ENCODE measurements around the gene XPO6.
"Not testable (repeated sequence)": the region's sequence is repeated elsewhere in the genome, so short reads cannot be mapped to it uniquely, and the experiment has no call there.

The XPO6 gene

GRCh38 chr16:28118637-28119036, 93.1 kb downstream of the XPO6 start:
- in situ Hi-C loops (cut with MboI; ENCODE audit: low pct_unique_long_range_greater_than_20kb, low sequenced_read_pairs, unreplicated experiment), result no loop called here
- no peak for TF ChIP-seq CTCF (IDR thresholded peaks at IDR 0.05; ENCODE audit: extremely low read depth, insufficient read depth, missing control alignments)

GRCh38 chr16:28117168-28117565, 94.6 kb downstream of the XPO6 start:
- no peak for DNase-seq (ENCODE audit: low spot score)
- in situ Hi-C loops (cut with MboI; ENCODE audit: low pct_unique_long_range_greater_than_20kb, low sequenced_read_pairs, unreplicated experiment), result no loop called here
- no peak for TF ChIP-seq CTCF (IDR thresholded peaks at IDR 0.05; ENCODE audit: extremely low read depth, insufficient read depth, missing control alignments)

More at GRCh38 chr16:28118637-28119036, 93.1 kb downstream of the XPO6 start:
- no peak for DNase-seq (ENCODE audit: low spot score)

- in situ Hi-C loops (cut with MboI; ENCODE audit: low pct_unique_long_range_greater_than_20kb, low sequenced_read_pairs, unreplicated experiment); DNase-seq (ENCODE audit: low spot score): not testable (repeated sequence)
Observed at GRCh38 chr16:28115866-28116265, 95.9 kb downstream of the XPO6 start.

- in situ Hi-C loops (cut with MboI; ENCODE audit: low pct_unique_long_range_greater_than_20kb, low sequenced_read_pairs, unreplicated experiment), result no loop called here
- TF ChIP-seq CTCF (IDR thresholded peaks at IDR 0.05; ENCODE audit: extremely low read depth, insufficient read depth, missing control alignments), result no peak
- DNase-seq (ENCODE audit: low spot score), result no peak
Observed at GRCh38 chr16:28112908-28113307, 98.9 kb downstream of the XPO6 start.

- no peak for DNase-seq (ENCODE audit: low spot score)
- TF ChIP-seq CTCF (IDR thresholded peaks at IDR 0.05; ENCODE audit: extremely low read depth, insufficient read depth, missing control alignments), result no peak
- in situ Hi-C loops (cut with MboI; ENCODE audit: low pct_unique_long_range_greater_than_20kb, low sequenced_read_pairs, unreplicated experiment), result no loop called here
Observed at GRCh38 chr16:28110977-28111376, 100.8 kb downstream of the XPO6 start.

GRCh38 chr16:28110479-28110878, 101.3 kb downstream of the XPO6 start:
- no peak for TF ChIP-seq CTCF (IDR thresholded peaks at IDR 0.05; ENCODE audit: extremely low read depth, insufficient read depth, missing control alignments)
- in situ Hi-C loops (cut with MboI; ENCODE audit: low pct_unique_long_range_greater_than_20kb, low sequenced_read_pairs, unreplicated experiment), result no loop called here
- DNase-seq (ENCODE audit: low spot score), result no peak

- in situ Hi-C loops (cut with MboI; ENCODE audit: low pct_unique_long_range_greater_than_20kb, low sequenced_read_pairs, unreplicated experiment), result no loop called here
- no peak for DNase-seq (ENCODE audit: low spot score)
- no peak for TF ChIP-seq CTCF (IDR thresholded peaks at IDR 0.05; ENCODE audit: extremely low read depth, insufficient read depth, missing control alignments)
Observed at GRCh38 chr16:28110074-28110473, 101.7 kb downstream of the XPO6 start.

Measured in GM13977 (cell line).